Fibroblast of skin of scalp (primary cell): ENCODE data around the gene JAZF1.

ENCODE experiments used
- DNase-seq: peaks from one replicate; pipeline ENCODE4 v3.0.0-alpha.2; 2013

Gene JAZF1

DNA sequence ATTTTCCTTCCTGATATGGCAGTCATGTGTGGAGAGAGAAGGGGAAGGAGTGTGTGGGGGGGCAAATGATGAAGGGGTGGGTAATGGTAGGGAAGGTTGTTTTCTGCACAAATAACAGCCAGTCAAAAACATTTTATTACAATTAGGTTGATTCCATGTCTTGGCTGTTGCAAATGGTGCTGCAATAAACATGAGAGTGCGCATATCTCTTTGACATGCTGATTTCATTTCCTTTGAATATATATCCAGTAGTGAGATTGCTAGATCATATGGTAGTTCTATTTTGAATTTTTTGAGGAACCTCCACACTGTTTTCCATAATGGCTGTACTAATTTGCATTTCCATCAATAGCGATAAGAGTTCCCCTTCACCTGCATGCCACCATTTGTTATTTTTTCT is 10.6 kb upstream of the JAZF1 start:
- DNase-seq = no peak

DNA sequence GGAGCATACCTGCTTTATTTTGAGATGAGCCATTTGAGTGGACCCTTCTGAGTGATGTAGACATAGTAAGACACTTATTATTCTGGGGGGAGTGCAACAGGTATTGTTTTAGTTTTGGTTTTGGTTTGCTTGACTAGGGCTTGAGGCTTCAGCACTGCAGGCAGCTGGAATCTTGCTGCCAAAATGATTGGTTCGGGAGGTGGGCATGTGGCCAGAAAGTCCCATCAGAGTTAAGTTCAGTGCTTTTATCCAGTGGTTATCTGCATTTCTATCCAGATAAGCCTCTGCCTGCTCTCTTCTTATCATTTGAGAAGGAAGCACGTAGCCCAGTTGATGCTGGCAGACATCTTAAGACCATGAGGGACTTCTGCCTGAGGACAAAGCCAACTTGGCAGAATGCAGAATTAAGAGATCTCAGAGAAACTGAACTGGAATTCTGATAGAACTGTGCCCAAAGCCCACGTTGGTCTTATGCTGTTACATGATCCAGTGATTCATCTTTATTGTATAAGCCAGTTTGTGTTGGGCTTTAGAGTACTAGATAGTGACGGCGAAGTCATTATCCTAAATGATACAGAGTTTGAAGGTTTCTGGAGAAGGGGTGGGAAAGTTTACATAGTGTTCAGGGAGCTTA is 9.6 kb upstream of the JAZF1 start:
- no peak for DNase-seq

- no peak for DNase-seq
Measured at GRCh38 chr7:28187012-28187411, 6.4 kb upstream of the JAZF1 start.

DNA sequence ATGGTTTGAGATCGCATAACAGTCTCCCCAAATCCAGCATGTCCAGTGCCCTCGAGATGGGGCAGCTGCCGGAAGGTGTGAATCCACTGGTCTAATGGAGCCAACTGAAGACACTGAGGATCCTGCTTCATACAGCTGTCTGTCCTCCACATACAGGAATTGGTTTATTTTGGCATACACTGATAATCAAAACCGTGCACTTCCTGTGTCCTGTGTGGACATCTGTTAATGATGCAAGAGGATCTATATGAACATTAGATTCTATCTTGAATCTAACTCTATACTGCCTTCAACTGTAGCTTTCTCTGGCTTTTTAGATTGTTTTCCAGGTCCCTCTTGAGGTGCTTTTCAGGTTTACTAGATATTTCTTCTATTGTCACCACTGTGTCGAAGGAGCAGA is 3.0 kb upstream of the JAZF1 start:
- no peak for DNase-seq

GRCh38 chr7:28182071-28182471 is 1.5 kb upstream of the JAZF1 start:
- DNase-seq = no peak

GRCh38 chr7:28181416-28181815 is 821 bp upstream of the JAZF1 start:
- no peak for DNase-seq

- DNase-seq = no peak
Measured at GRCh38 chr7:28180031-28180363, 598 bp downstream of the JAZF1 start.

- DNase-seq = peak; percentile 71
Measured at GRCh38 chr7:28179120-28180030, 1.2 kb downstream of the JAZF1 start.

GRCh38 chr7:28178599-28178998 is 2.0 kb downstream of the JAZF1 start:
- DNase-seq = no peak

- no peak for DNase-seq
Measured at GRCh38 chr7:28177836-28178235, 2.8 kb downstream of the JAZF1 start.

GRCh38 chr7:28176645-28177044 is 4.0 kb downstream of the JAZF1 start:
- no peak for DNase-seq

DNA sequence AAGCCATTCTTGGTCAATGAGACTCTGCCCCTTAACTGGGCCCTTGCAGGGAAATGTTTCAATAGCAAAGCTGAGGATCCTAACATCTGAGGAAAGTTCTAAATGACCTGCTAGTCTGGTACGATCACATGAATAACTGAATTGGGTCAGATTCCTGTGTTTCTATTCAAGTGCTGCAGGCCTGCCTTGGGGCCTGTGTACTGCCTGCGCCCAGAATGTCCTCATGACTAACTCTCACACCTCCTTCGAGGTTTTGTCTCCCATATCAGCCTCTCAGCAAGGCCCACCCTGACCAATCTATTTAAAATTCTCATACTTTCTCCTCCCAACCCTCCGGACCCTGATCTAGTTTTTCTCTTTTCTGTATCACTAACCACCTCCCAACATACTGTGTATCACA is 4.4 kb downstream of the JAZF1 start:
- no peak for DNase-seq

GRCh38 chr7:28174901-28175661 is 5.5 kb downstream of the JAZF1 start:
- no peak for DNase-seq

DNA sequence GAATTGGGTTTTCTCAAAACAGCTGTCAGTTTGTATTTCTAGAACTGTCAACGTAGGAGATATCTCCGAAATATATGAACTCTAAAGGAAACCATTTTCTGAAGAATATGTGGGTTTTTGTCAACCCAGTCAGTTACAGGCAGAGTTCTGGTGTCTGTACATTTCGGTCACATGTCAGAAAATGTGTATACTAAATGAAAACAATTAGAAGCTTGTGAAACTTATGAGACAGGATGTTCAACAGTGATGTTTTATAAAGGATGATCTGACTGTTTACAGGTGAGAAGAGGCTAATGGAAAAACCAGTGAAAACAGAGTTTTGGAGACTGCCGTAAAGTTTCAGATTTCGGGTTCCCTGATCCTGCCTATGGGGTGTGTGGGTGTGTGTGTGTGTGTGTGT is 6.2 kb downstream of the JAZF1 start:
- DNase-seq = no peak

DNA sequence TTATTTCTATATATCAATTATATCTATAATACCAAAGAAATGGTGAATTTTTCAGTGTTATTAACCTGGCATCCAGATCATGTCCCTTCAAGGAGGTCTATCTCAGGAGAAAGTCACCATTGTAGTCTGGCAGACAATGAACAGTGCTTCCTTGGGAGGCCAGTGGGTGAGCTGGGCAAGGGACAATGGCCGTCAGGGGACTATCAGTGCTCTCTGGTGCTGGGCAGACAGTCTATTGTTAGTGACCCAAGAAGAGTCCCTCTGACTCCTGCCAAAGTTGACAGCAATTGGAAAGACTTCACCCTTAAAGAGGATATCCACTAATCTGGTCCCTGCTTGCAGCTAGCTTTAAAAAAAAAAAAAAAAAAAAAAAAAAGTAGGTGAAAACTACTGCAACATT is 7.1 kb downstream of the JAZF1 start:
- no peak for DNase-seq

DNA sequence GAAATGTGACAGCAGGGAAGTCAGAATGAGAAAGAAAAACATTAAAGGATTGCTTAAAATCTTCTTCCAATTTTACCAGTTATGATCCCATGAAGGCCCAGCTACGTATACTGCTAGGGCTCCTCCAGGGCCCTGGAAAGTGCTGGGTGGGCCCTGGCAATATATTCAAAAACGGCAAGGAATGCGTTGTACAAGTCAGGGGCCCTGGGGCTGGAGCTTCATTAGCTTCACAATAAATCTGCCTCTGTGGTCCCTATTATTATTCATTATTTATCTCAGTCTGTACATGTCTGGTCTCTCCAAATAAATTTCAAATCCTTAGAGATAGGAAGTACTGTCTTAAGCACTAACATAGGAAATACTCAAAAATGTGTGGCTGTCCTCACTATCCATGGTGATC is 7.6 kb downstream of the JAZF1 start:
- no peak for DNase-seq

DNA sequence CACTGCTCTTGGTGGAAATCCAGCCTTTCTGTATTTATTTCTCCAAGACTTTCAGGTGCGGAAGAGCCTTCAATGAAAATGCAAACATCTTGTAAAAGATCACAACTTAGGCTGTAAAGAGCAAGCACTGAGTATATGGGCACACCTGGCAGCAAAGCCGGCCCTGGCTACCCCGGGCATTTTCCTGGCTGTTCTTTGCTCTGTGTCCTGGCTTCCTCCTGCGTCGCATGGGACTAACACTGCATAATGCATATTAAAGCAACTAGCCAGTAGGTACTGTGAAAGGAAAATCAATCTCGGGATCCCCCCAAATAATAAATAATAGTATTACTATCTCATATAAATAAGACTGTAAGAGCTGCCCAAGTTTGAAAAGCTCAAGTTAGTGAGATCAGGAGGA is 9.9 kb downstream of the JAZF1 start:
- DNase-seq = no peak

- no peak for DNase-seq
Measured at GRCh38 chr7:28169230-28169629, 11.4 kb downstream of the JAZF1 start.

DNA sequence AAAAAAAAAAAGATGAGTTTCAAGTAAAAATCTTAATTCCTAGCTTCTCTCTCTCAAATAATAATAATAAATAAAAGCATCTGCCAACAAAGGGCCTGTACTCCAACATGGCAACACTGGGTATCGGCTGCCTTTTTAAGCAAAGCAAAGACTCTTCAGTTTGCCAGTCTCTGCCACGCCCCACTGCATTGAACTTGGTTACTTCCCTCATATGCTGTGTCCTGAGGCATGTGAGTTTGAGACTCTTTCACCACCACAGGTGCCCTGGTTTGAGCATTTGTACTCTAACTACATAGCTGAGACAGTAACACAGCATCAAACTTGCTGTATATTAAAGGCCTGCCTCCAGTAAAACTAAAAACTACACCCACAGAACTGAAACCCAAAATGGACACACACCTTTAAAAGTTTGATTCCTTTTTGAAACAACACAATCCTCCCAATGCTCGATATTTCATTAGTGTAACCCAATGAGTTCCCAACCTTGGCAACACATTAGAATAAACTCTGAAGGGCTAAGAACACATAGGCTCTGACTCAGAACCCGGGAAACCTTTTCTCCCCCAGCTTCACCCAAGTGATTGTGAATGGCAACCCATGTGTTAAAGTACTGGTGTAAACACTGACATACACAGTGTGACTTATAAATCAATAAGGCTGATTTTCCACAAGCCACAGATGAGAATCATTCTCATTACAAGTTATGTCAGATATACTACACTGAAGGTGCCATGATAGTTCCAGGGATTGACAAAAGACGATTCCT is 12.0 kb downstream of the JAZF1 start:
- no peak for DNase-seq

GRCh38 chr7:28166982-28167715 is 13.4 kb downstream of the JAZF1 start:
- DNase-seq = peak; percentile 56

DNA sequence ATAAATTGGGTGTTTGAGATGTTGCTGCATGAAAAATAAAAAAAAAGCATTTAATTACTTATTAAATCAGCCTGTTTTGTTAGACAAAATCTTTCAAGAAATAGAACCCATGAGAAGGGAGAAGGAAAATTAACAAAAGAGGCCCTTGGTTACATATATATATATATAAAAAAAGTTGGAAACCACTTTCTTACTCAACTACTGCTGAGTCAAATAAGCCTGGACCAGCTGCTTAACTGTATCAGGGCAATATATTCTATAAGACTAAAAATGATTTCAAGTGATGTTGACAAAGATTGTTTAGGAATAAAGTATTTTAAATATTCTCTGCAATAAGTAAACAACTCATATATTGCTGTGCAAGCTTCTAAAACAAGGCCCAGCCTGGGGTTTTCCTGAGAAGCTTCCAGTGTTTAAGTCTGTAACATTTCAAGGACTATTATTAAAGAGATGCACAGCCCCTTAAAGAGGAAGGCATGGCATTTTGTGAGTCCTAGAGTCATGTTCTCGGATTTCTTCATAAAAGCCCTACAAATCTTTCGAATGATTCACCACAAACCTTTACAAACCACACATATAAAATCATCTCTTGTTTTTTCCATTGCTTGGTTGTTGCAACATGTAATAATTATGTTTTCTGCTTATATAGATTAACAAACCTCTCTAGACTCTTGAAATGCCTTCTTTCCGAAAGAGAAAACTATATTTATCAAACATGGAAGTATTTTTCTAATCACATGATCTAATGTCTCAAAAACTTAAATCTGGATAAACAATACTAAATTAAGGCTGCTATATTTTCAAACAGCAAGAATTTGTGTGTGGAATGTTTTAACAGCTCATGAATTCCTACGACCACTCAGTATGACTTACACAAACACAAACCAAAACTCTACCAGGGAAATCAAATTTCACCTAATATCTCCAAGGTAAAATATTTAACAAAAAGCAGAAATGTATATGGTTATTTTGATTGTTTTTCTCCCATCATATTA is 14.3 kb downstream of the JAZF1 start:
- DNase-seq = peak; percentile 93
